Lung (tissue), 12 donors: ENCODE results near the gene RND3. TPM values are rescaled to one million over a fixed set of nuclear protein-coding genes. Genes with fewer than 3 reads are reported as not detected.

Experiments used
- ATAC-seq: fragments of 200-7000 bp; cut with Tn5 transposase; one replicate; pipeline ENCODE4 v1.9.1; 2020; ENCODE audit warnings: moderate number of reproducible peaks; ENCODE audit not compliant: insufficient read depth, low FRiP score
- DNase-seq, 3 donors: peaks; one replicate each; pipeline ENCODE4 v3.0.0-alpha.2; 2013 to 2017
- H3K27ac ChIP-seq, 2 donors: one replicate each; pipeline ENCODE4 v1.5.1; 2013; ENCODE audit warnings: mild to moderate bottlenecking in 2 of 2, moderate library complexity in 2 of 2, control low read depth in 1 of 2, inconsistent platforms in 1 of 2, low read depth in 1 of 2, low read length in 1 of 2
- H3K27me3 ChIP-seq, 3 donors: one replicate each; pipeline ENCODE4 v1.5.1; 2013; ENCODE audit warnings: low read length in 2 of 3; ENCODE audit not compliant: control insufficient read depth in 3 of 3, insufficient read depth in 3 of 3
- H3K36me3 ChIP-seq, 4 donors: one replicate each; pipeline ENCODE4 v1.5.1; 2013; ENCODE audit warnings: low read length in 4 of 4, mild to moderate bottlenecking in 1 of 4, moderate library complexity in 1 of 4; ENCODE audit not compliant: control insufficient read depth in 4 of 4, insufficient read depth in 4 of 4
- H3K4me1 ChIP-seq, 5 donors: one replicate each; pipeline ENCODE4 v1.5.1; 2013; ENCODE audit warnings: low read length in 5 of 5, mild to moderate bottlenecking in 2 of 5, moderate library complexity in 1 of 5; ENCODE audit not compliant: control insufficient read depth in 5 of 5, insufficient read depth in 5 of 5
- H3K4me3 ChIP-seq: one replicate; pipeline ENCODE4 v1.5.1; 2013; ENCODE audit warnings: mild to moderate bottlenecking, control low read depth, moderate library complexity
- H3K9ac ChIP-seq, 2 donors: one replicate each; pipeline ENCODE4 v1.5.1; 2013; ENCODE audit warnings: low read length in 2 of 2, control low read depth in 1 of 2; ENCODE audit not compliant: insufficient read depth in 1 of 2
- H3K9me3 ChIP-seq, 4 donors: one replicate each; pipeline ENCODE4 v1.5.1; 2013; ENCODE audit warnings: low read length in 3 of 4, mild to moderate bottlenecking in 1 of 4, moderate library complexity in 1 of 4; ENCODE audit not compliant: control insufficient read depth in 4 of 4, insufficient read depth in 3 of 4
- CTCF ChIP-seq: IDR thresholded peaks from 2 replicates; pipeline ENCODE4 v1.5.1; 2012; ENCODE audit warnings: mild to moderate bottlenecking; ENCODE audit errors: control extremely low read depth, extremely low read depth
- WGBS, 2 donors: extraction: QIAGEN DNeasy Blood & Tissue Kit; methylation state at CpG; one replicate each; pipeline ENCODE4 v1.1.7; 2013; 5-methylcytosine and 5-hydroxymethylcytosine counted together
- polyA plus RNA-seq, 2 donors: library from polyadenylated mRNA; stranded (reverse); fragments of 200-250 nt; gene quantifications; one replicate each; pipeline ENCODE4 v1.2.1, GENCODE V29; 2013
- total RNA-seq, 2 donors: library from RNA; depleted of rRNA in 1 of 2; stranded (reverse); fragments of >200 nt in 1 of 2; gene quantifications; one replicate each; pipeline ENCODE4 v1.2.1, GENCODE V29; 2014 to 2021
- donor health status: control.
- donor health status: control.
- donor health status: Bipolar disorder and iron deficiency.
- donor health status: healthy.
- donor health status: DM: yes; HTN: yes; CAD: no.

RND3 gene
- total and polyA plus RNA-seq, 4 donors, result 23.5 to 43.7 (median 33.4) TPM

- no peak for TF ChIP-seq CTCF
- H3K27ac ChIP-seq, result no peak overlapping the region
Measured at GRCh38 chr2:150528861-150529801, 41.7 kb upstream of the RND3 start.

GRCh38 chr2:150526827-150527226 lies 39.4 kb upstream of the RND3 start:
- H3K4me3 ChIP-seq, result no peak overlapping the region
- H3K4me1 ChIP-seq, result no peaks in the 10 kb centered on the region
- no peaks in the 10 kb centered on the region for H3K36me3 ChIP-seq
- H3K9ac ChIP-seq, result no peak overlapping the region
- peak in 2 of 3 donors; percentile 51 to 62 for DNase-seq
- ATAC-seq, result peak; percentile 63
- TF ChIP-seq CTCF, result no peak
- no peak overlapping the region for H3K27ac ChIP-seq
- H3K9me3 ChIP-seq, result no peaks in the 10 kb centered on the region
- no peaks in the 10 kb centered on the region for H3K27me3 ChIP-seq

More at GRCh38 chr2:150528861-150529801, 41.7 kb upstream of the RND3 start:
- no peaks in the 10 kb centered on the region for H3K36me3 ChIP-seq
- no peaks in the 10 kb centered on the region for H3K4me1 ChIP-seq
- no peak overlapping the region for H3K9ac ChIP-seq
- WGBS, 2 donors, result 52 to 55% methylated on average over 5 of the region's 5 CpGs
- no peak overlapping the region for H3K4me3 ChIP-seq
- ATAC-seq, result no peak
- no peak for DNase-seq
- no peaks in the 10 kb centered on the region for H3K27me3 ChIP-seq
- H3K9me3 ChIP-seq, result no peaks in the 10 kb centered on the region

- DNase-seq (no peak), ATAC-seq (no peak)
- WGBS, 2 donors, result 81 to 84% methylated on average over 1 of the region's 1 CpG
- Histone ChIP-seq H3K4me1 (peaks cover 0 to 3% (median 0%) of the 10 kb centered on the region in 5 donors), H3K4me3 (no peak overlapping the region), H3K36me3 (no peaks in the 10 kb centered on the region), H3K9ac (no peak overlapping the region), H3K9me3 (no peaks in the 10 kb centered on the region), H3K27ac (no peak overlapping the region), H3K27me3 (no peaks in the 10 kb centered on the region)
- TF ChIP-seq CTCF, result no peak
Measured at GRCh38 chr2:150526006-150526405, 38.5 kb upstream of the RND3 start.
